Measurements from ENCODE around the gene DMRT1.

Gene DMRT1

GRCh38 chr9:979983-980382 lies 138.5 kb downstream of the DMRT1 start:
- Histone ChIP-seq H3K27me3 (ENCODE audit: control insufficient read depth, insufficient read depth, low read length) (no peaks in the 10 kb centered on the region), H3K36me3 (ENCODE audit: control insufficient read depth, insufficient read depth, low read length) (no peaks in the 10 kb centered on the region)

GRCh38 chr9:980640-981039 lies 139.1 kb downstream of the DMRT1 start:
- Histone ChIP-seq H3K36me3 (ENCODE audit: control insufficient read depth, insufficient read depth, low read length) (no peaks in the 10 kb centered on the region), H3K27me3 (ENCODE audit: control insufficient read depth, insufficient read depth, low read length) (no peaks in the 10 kb centered on the region), H3K4me2 (ENCODE audit: low read length) (peak overlapping the region; percentile 95), H2AFZ (no peak overlapping the region), H3K27ac (peak overlapping the region; percentile 97), H3K9me3 (ENCODE audit: control insufficient read depth, low read length) (no peaks in the 10 kb centered on the region), H3K9ac (no peak overlapping the region), H3K4me1 (peaks cover 23% of the 10 kb centered on the region), H3K4me3 (ENCODE audit: low read depth, low read length) (peak overlapping the region; percentile 83), H3K79me2 (peaks cover 6% of the 10 kb centered on the region)
- no peak for TF ChIP-seq CTCF (IDR thresholded peaks at IDR 0.05)

More at GRCh38 chr9:979983-980382, 138.5 kb downstream of the DMRT1 start:
- Histone ChIP-seq H3K79me2 (peaks cover 5% of the 10 kb centered on the region), H3K9me3 (ENCODE audit: control insufficient read depth, low read length) (no peaks in the 10 kb centered on the region), H3K4me2 (ENCODE audit: low read length) (peak overlapping the region; percentile 91), H3K27ac (peak overlapping the region; percentile 97), H3K4me3 (ENCODE audit: low read depth, low read length) (peak overlapping the region; percentile 83), H3K9ac (no peak overlapping the region), H3K4me1 (peaks cover 20% of the 10 kb centered on the region), H2AFZ (no peak overlapping the region)
- TF ChIP-seq CTCF (IDR thresholded peaks at IDR 0.05) = no peak

GRCh38 chr9:981491-981898 lies 140.0 kb downstream of the DMRT1 start:
- H3K27ac ChIP-seq = peak overlapping the region; percentile 97
- peak overlapping the region; percentile 83 for H3K4me3 ChIP-seq (ENCODE audit: low read depth, low read length)
- H3K4me1 ChIP-seq = peaks cover 23% of the 10 kb centered on the region
- TF ChIP-seq CTCF (IDR thresholded peaks at IDR 0.05) = peak; percentile 17
- H2AFZ ChIP-seq = no peak overlapping the region
- no peaks in the 10 kb centered on the region for H3K9me3 ChIP-seq (ENCODE audit: control insufficient read depth, low read length)
- peaks cover 14% of the 10 kb centered on the region for H3K79me2 ChIP-seq
- no peaks in the 10 kb centered on the region for H3K27me3 ChIP-seq (ENCODE audit: control insufficient read depth, insufficient read depth, low read length)
- H3K36me3 ChIP-seq (ENCODE audit: control insufficient read depth, insufficient read depth, low read length) = no peaks in the 10 kb centered on the region
- no peak overlapping the region for H3K9ac ChIP-seq
- peak overlapping the region; percentile 95 for H3K4me2 ChIP-seq (ENCODE audit: low read length)

- no peaks in the 10 kb centered on the region for H3K27me3 ChIP-seq (ENCODE audit: control insufficient read depth, insufficient read depth, low read length)
- H3K4me2 ChIP-seq (ENCODE audit: low read length) = peak overlapping the region; percentile 95
- no peaks in the 10 kb centered on the region for H3K36me3 ChIP-seq (ENCODE audit: control insufficient read depth, insufficient read depth, low read length)
- peak overlapping the region; percentile 83 for H3K4me3 ChIP-seq (ENCODE audit: low read depth, low read length)
- H3K79me2 ChIP-seq = peaks cover 17% of the 10 kb centered on the region
- H3K9ac ChIP-seq = no peak overlapping the region
- peaks cover 23% of the 10 kb centered on the region for H3K4me1 ChIP-seq
- no peak for TF ChIP-seq CTCF (IDR thresholded peaks at IDR 0.05)
- no peaks in the 10 kb centered on the region for H3K9me3 ChIP-seq (ENCODE audit: control insufficient read depth, low read length)
- H3K27ac ChIP-seq = peak overlapping the region; percentile 97
- H2AFZ ChIP-seq = no peak overlapping the region
Observed at GRCh38 chr9:982394-983230, 141.1 kb downstream of the DMRT1 start.
